Activated gamma-delta T cell treated with Interleukin-2 at 50 U/mL for 16 hours (primary cell): Measurements from ENCODE around the gene BLOC1S1.

Experiments used
- DNase-seq: peaks from one replicate; pipeline ENCODE4 v3.0.0-alpha.2; 2020

Gene BLOC1S1

GRCh38 chr12:55715833-55716581 lies at the start of gene BLOC1S1:
BLOC1S1 (plus strand) TSS chr12:55716046; CDS start chr12:55716052, 6 bp downstream.
- DNase-seq = peak; percentile 91

GRCh38 chr12:55666508-55666907 lies 49.3 kb upstream of the BLOC1S1 start:
- no peak for DNase-seq

GRCh38 chr12:55670276-55670675 lies 45.6 kb upstream of the BLOC1S1 start:
- no peak for DNase-seq

- no peak for DNase-seq
Observed at GRCh38 chr12:55671746-55672145, 44.1 kb upstream of the BLOC1S1 start.

GRCh38 chr12:55673638-55674037 lies 42.2 kb upstream of the BLOC1S1 start:
- no peak for DNase-seq

- no peak for DNase-seq
Observed at GRCh38 chr12:55675666-55676065, 40.2 kb upstream of the BLOC1S1 start.

GRCh38 chr12:55676707-55677106 lies 39.1 kb upstream of the BLOC1S1 start:
- DNase-seq = no peak

- DNase-seq = no peak
Observed at GRCh38 chr12:55679691-55680090, 36.2 kb upstream of the BLOC1S1 start.

GRCh38 chr12:55681142-55682077 lies 34.4 kb upstream of the BLOC1S1 start:
- no peak for DNase-seq

- DNase-seq = no peak
Observed at GRCh38 chr12:55682087-55682796, 33.6 kb upstream of the BLOC1S1 start.

GRCh38 chr12:55683676-55684075 lies 32.2 kb upstream of the BLOC1S1 start:
- DNase-seq = no peak

GRCh38 chr12:55684761-55685370 lies 31.0 kb upstream of the BLOC1S1 start:
- no peak for DNase-seq

GRCh38 chr12:55685671-55686070 lies 30.2 kb upstream of the BLOC1S1 start:
- no peak for DNase-seq

- no peak for DNase-seq
Observed at GRCh38 chr12:55686366-55687010, 29.4 kb upstream of the BLOC1S1 start.

GRCh38 chr12:55687746-55688145 lies 28.1 kb upstream of the BLOC1S1 start:
- peak; percentile 15 for DNase-seq

- DNase-seq = no peak
Observed at GRCh38 chr12:55688716-55689655, 26.9 kb upstream of the BLOC1S1 start.

GRCh38 chr12:55692631-55693322 lies 23.1 kb upstream of the BLOC1S1 start:
- no peak for DNase-seq

- no peak for DNase-seq
Observed at GRCh38 chr12:55693323-55694187, 22.3 kb upstream of the BLOC1S1 start.

GRCh38 chr12:55694188-55694515 lies 21.7 kb upstream of the BLOC1S1 start:
- no peak for DNase-seq

- no peak for DNase-seq
Observed at GRCh38 chr12:55694651-55695050, 21.2 kb upstream of the BLOC1S1 start.
